Measurements from ENCODE around the gene NANOS2.
"Not testable (repeated sequence)": the region's sequence is repeated elsewhere in the genome, so short reads cannot be mapped to it uniquely, and the experiment has no call there.

Gene NANOS2

GRCh38 chr19:45895983-45896599, 18.5 kb downstream of the NANOS2 start:
- in situ Hi-C loops (cut with MboI; ENCODE audit: low sequenced_read_pairs): not testable (repeated sequence)

GRCh38 chr19:45895519-45895972, 19.0 kb downstream of the NANOS2 start:
- in situ Hi-C loops (cut with MboI; ENCODE audit: low sequenced_read_pairs): no loop called here

- in situ Hi-C loops (cut with MboI; ENCODE audit: low sequenced_read_pairs): no loop called here
These were observed 23.7 kb downstream of the NANOS2 start for GRCh38 chr19:45890877-45891276.

GRCh38 chr19:45889210-45889885, 25.2 kb downstream of the NANOS2 start:
- in situ Hi-C loops (cut with MboI; ENCODE audit: low sequenced_read_pairs): no loop called here

GRCh38 chr19:45887200-45887710, 27.3 kb downstream of the NANOS2 start:
- in situ Hi-C loops (cut with MboI; ENCODE audit: low sequenced_read_pairs): no loop called here

- in situ Hi-C loops (cut with MboI; ENCODE audit: low sequenced_read_pairs): no loop called here
These were observed 28.0 kb downstream of the NANOS2 start for GRCh38 chr19:45886427-45887199.

GRCh38 chr19:45885556-45886426, 28.8 kb downstream of the NANOS2 start, which contains the start of gene IRF2BP1:
TSS of gene IRF2BP1 (minus strand) at chr19:45886141. CDS start at chr19:45885774, 367 bp downstream.
- in situ Hi-C loops (cut with MboI; ENCODE audit: low sequenced_read_pairs): no loop called here

GRCh38 chr19:45884682-45885555, 29.7 kb downstream of the NANOS2 start:
- in situ Hi-C loops (cut with MboI; ENCODE audit: low sequenced_read_pairs): no loop called here

GRCh38 chr19:45883881-45884681, 30.5 kb downstream of the NANOS2 start:
- in situ Hi-C loops (cut with MboI; ENCODE audit: low sequenced_read_pairs): no loop called here

- in situ Hi-C loops (cut with MboI; ENCODE audit: low sequenced_read_pairs): no loop called here
These were observed 31.0 kb downstream of the NANOS2 start for GRCh38 chr19:45883586-45883880.

GRCh38 chr19:45882652-45883585, 31.7 kb downstream of the NANOS2 start:
- in situ Hi-C loops (cut with MboI; ENCODE audit: low sequenced_read_pairs): no loop called here

GRCh38 chr19:45881909-45882528, 32.6 kb downstream of the NANOS2 start:
- in situ Hi-C loops (cut with MboI; ENCODE audit: low sequenced_read_pairs): no loop called here

- in situ Hi-C loops (cut with MboI; ENCODE audit: low sequenced_read_pairs): no loop called here
These were observed 33.3 kb downstream of the NANOS2 start for GRCh38 chr19:45881082-45881908.

GRCh38 chr19:45879971-45880370, 34.6 kb downstream of the NANOS2 start:
- in situ Hi-C loops (cut with MboI; ENCODE audit: low sequenced_read_pairs): no loop called here

- in situ Hi-C loops (cut with MboI; ENCODE audit: low sequenced_read_pairs): no loop called here
These were observed 35.5 kb downstream of the NANOS2 start for GRCh38 chr19:45879055-45879454.

- in situ Hi-C loops (cut with MboI; ENCODE audit: low sequenced_read_pairs): no loop called here
These were observed 36.4 kb downstream of the NANOS2 start for GRCh38 chr19:45878043-45878794.

Measured in HL-60/S4 treated with phorbol 12-myristate 13-acetate at 8.2 ng/mL for 4 days and 3 days (cell line).